ENCODE data around the gene ADGRL3.

DNA sequence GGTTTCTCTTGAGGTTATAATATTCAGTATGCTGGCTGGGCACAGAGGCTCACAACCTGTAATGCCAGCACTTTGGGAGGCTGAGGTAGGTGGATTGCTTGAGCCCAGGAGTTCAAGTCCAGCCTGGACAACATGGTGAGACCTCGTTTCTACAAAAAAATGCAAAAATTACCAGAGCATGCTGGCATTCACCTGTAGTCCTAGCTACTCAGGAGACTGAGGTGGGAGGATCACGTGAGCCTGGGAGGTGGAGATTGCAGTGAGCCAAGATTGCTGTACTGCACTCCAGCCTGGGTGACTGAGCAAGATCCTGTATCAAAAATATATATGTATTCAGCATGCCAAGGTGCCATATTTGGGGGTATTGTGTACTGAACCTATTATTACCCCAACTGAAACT, 552.5 kb downstream of the ADGRL3 start:
- TF ChIP-seq, protein P1, sequence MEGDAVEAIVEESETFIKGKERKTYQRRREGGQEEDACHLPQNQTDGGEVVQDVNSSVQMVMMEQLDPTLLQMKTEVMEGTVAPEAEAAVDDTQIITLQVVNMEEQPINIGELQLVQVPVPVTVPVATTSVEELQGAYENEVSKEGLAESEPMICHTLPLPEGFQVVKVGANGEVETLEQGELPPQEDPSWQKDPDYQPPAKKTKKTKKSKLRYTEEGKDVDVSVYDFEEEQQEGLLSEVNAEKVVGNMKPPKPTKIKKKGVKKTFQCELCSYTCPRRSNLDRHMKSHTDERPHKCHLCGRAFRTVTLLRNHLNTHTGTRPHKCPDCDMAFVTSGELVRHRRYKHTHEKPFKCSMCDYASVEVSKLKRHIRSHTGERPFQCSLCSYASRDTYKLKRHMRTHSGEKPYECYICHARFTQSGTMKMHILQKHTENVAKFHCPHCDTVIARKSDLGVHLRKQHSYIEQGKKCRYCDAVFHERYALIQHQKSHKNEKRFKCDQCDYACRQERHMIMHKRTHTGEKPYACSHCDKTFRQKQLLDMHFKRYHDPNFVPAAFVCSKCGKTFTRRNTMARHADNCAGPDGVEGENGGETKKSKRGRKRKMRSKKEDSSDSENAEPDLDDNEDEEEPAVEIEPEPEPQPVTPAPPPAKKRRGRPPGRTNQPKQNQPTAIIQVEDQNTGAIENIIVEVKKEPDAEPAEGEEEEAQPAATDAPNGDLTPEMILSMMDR (IDR thresholded peaks at IDR 0.05), result no peak
- no peak for TF ChIP-seq POLR2A (IDR thresholded peaks at IDR 0.05)
